Sciatic nerve (tissue), 2 donors: ENCODE data around the gene NCAPD2. TPM values are rescaled to one million over a fixed set of nuclear protein-coding genes. Genes with fewer than 3 reads are reported as not detected.
A peak's percentile ranks its signal among the peaks of the same experiment; 100 is the strongest.

ENCODE experiments used
- ATAC-seq: fragments of 200-7000 bp; cut with Tn5 transposase; one replicate; pipeline ENCODE4 v1.9.1; 2020; ENCODE audit warnings: mild to moderate bottlenecking, moderate library complexity
- DNase-seq: peaks from one replicate; pipeline ENCODE4 v3.0.0-alpha.2; 2020; ENCODE audit warnings: low spot score
- intact Hi-C: fragments of 100-400 bp; cut with DNase I; formaldehyde crosslinking; loops from one replicate; pipeline ENCODE4 v1.14.2; 2022
- total RNA-seq: library from RNA; stranded (reverse); fragmentation: NEBNext Ultra II Directional; extraction: Animal tissue kit (Norgen Biotek cat#: 25700); gene quantifications from one replicate; pipeline ENCODE4 v1.2.1, GENCODE V29; 2021
- donor health status: DM: no; HTN: no; CAD: no.
- donor health status: DM: no; HTN: no; CAD: no.

NCAPD2 gene
- 21.3 TPM for total RNA-seq

GRCh38 chr12:6493497-6494257 is at the start of gene NCAPD2:
Gene NCAPD2 (plus strand): TSS chr12:6494102. CDS start chr12:6495099, 997 bp downstream.
- peak; percentile 96 for ATAC-seq
- DNase-seq: peak; percentile 95
- intact Hi-C loops: loop anchor here (1.0 kb wide), 1 partner anchor 39 kb away; no protein-coding TSS in a partner anchor

- intact Hi-C loops: no loop called here
- no peak for ATAC-seq
- peak; percentile 48 for DNase-seq
Observed at GRCh38 chr12:6444704-6445688, 48.9 kb upstream of the NCAPD2 start, which contains the start of gene CD27. Gene CD27 (plus strand): TSS chr12:6444955. CDS start chr12:6445096, 141 bp downstream.

- ATAC-seq (peak; percentile 3), DNase-seq (no peak)
- intact Hi-C loops: no loop called here
Observed at GRCh38 chr12:6450091-6450868, 43.6 kb upstream of the NCAPD2 start.

GRCh38 chr12:6450869-6451347 is 43.0 kb upstream of the NCAPD2 start:
- DNase-seq (peak; percentile 76), ATAC-seq (peak; percentile 41)
- intact Hi-C loops: no loop called here

- intact Hi-C loops: no loop called here
- DNase-seq (peak; percentile 90), ATAC-seq (peak; percentile 96)
Observed at GRCh38 chr12:6451348-6452244, 42.3 kb upstream of the NCAPD2 start, which contains the start of gene TAPBPL. Gene TAPBPL (plus strand): TSS chr12:6452042. CDS start chr12:6452249, 207 bp downstream.

GRCh38 chr12:6452245-6452943 is 41.5 kb upstream of the NCAPD2 start:
- DNase-seq (no peak), ATAC-seq (peak; percentile 25)
- intact Hi-C loops: no loop called here

- DNase-seq (no peak), ATAC-seq (no peak)
- intact Hi-C loops: no loop called here
Observed at GRCh38 chr12:6452944-6453630, 40.8 kb upstream of the NCAPD2 start.

GRCh38 chr12:6457220-6457945 is 36.5 kb upstream of the NCAPD2 start:
- ATAC-seq (no peak), DNase-seq (no peak)
- intact Hi-C loops: no loop called here

- ATAC-seq (no peak), DNase-seq (no peak)
- intact Hi-C loops: no loop called here
Observed at GRCh38 chr12:6458281-6459003, 35.5 kb upstream of the NCAPD2 start.

- intact Hi-C loops: no loop called here
- no peak for ATAC-seq
Observed at GRCh38 chr12:6459004-6459337, 34.9 kb upstream of the NCAPD2 start.

GRCh38 chr12:6460751-6461371 is 33.0 kb upstream of the NCAPD2 start:
- intact Hi-C loops: loop anchor here (5.0 to 10.0 kb wide), 2 partner anchors 39 to 126 kb away; no protein-coding TSS in a partner anchor
- ATAC-seq: no peak
- no peak for DNase-seq

More at GRCh38 chr12:6459004-6459337, 34.9 kb upstream of the NCAPD2 start:
- DNase-seq: no peak

GRCh38 chr12:6461401-6462233 is 32.3 kb upstream of the NCAPD2 start:
- peak; percentile 60 for ATAC-seq
- DNase-seq: no peak
- intact Hi-C loops: loop anchor here (5.0 to 10.0 kb wide), 2 partner anchors 39 to 127 kb away; no protein-coding TSS in a partner anchor

GRCh38 chr12:6462234-6462995 is 31.5 kb upstream of the NCAPD2 start:
- ATAC-seq (no peak), DNase-seq (no peak)
- intact Hi-C loops: loop anchor here (5.0 to 10.0 kb wide), 2 partner anchors 40 to 128 kb away; no protein-coding TSS in a partner anchor
